Stimulated activated CD4-positive, alpha-beta T cell treated with anti-CD3 and anti-CD28 coated beads, Interleukin-15, amount 100 ng/mL, for 24 hours (primary cell): ENCODE results near the gene CCDC192.
"Not testable (repeated sequence)": the region's sequence is repeated elsewhere in the genome, so short reads cannot be mapped to it uniquely, and the experiment has no call there.

ENCODE experiments used
- DNase-seq: peaks from one replicate; pipeline ENCODE4 v3.0.0-alpha.2; 2020

Gene CCDC192

GRCh38 chr5:127700237-127700766 lies 2.9 kb upstream of the CCDC192 start:
- DNase-seq = no peak

- DNase-seq = no peak
Measured at GRCh38 chr5:127702434-127702833, 757 bp upstream of the CCDC192 start.

GRCh38 chr5:127705120-127705892 lies 2.1 kb downstream of the CCDC192 start:
- no peak for DNase-seq

- DNase-seq = no peak
Measured at GRCh38 chr5:127706691-127707090, 3.5 kb downstream of the CCDC192 start.

- DNase-seq = no peak
Measured at GRCh38 chr5:127707209-127707608, 4.0 kb downstream of the CCDC192 start.

- DNase-seq = not testable (repeated sequence)
Measured at GRCh38 chr5:127713083-127713482, 9.9 kb downstream of the CCDC192 start.

GRCh38 chr5:127718181-127718580 lies 15.0 kb downstream of the CCDC192 start:
- DNase-seq = no peak

GRCh38 chr5:127723571-127723970 lies 20.4 kb downstream of the CCDC192 start:
- DNase-seq = no peak

- no peak for DNase-seq
Measured at GRCh38 chr5:127725673-127726072, 22.5 kb downstream of the CCDC192 start.

- no peak for DNase-seq
Measured at GRCh38 chr5:127732963-127733362, 29.8 kb downstream of the CCDC192 start.

GRCh38 chr5:127739348-127739747 lies 36.2 kb downstream of the CCDC192 start:
- DNase-seq = not testable (repeated sequence)

- DNase-seq = no peak
Measured at GRCh38 chr5:127739807-127740384, 36.7 kb downstream of the CCDC192 start.

GRCh38 chr5:127741412-127741811 lies 38.2 kb downstream of the CCDC192 start:
- no peak for DNase-seq

- no peak for DNase-seq
Measured at GRCh38 chr5:127744241-127744640, 41.0 kb downstream of the CCDC192 start.

GRCh38 chr5:127746756-127747155 lies 43.6 kb downstream of the CCDC192 start:
- no peak for DNase-seq

GRCh38 chr5:127752503-127753265 lies 49.5 kb downstream of the CCDC192 start:
- DNase-seq = not testable (repeated sequence)

- DNase-seq = no peak
Measured at GRCh38 chr5:127754259-127754658, 51.1 kb downstream of the CCDC192 start.

- no peak for DNase-seq
Measured at GRCh38 chr5:127754706-127755105, 51.5 kb downstream of the CCDC192 start.

- peak; percentile 9 for DNase-seq
Measured at GRCh38 chr5:127757576-127757975, 54.4 kb downstream of the CCDC192 start.

- no peak for DNase-seq
Measured at GRCh38 chr5:127758766-127759283, 55.6 kb downstream of the CCDC192 start.

GRCh38 chr5:127761869-127762268 lies 58.7 kb downstream of the CCDC192 start:
- no peak for DNase-seq

GRCh38 chr5:127762412-127762811 lies 59.2 kb downstream of the CCDC192 start:
- DNase-seq = no peak

GRCh38 chr5:127766676-127767335 lies 63.6 kb downstream of the CCDC192 start:
- no peak for DNase-seq
